GM18519 (cell line): ENCODE data around the gene FBXW11.
"Not testable (repeated sequence)": the region's sequence is repeated elsewhere in the genome, so short reads cannot be mapped to it uniquely, and the experiment has no call there.

Experiments
- ATAC-seq: cut with Tn5 transposase; IDR thresholded peaks from one replicate; pipeline ENCODE4 v1.9.1; 2021; ENCODE audit warnings: mild to moderate bottlenecking, moderate library complexity; ENCODE audit not compliant: unreplicated experiment, low FRiP score

FBXW11 gene

DNA sequence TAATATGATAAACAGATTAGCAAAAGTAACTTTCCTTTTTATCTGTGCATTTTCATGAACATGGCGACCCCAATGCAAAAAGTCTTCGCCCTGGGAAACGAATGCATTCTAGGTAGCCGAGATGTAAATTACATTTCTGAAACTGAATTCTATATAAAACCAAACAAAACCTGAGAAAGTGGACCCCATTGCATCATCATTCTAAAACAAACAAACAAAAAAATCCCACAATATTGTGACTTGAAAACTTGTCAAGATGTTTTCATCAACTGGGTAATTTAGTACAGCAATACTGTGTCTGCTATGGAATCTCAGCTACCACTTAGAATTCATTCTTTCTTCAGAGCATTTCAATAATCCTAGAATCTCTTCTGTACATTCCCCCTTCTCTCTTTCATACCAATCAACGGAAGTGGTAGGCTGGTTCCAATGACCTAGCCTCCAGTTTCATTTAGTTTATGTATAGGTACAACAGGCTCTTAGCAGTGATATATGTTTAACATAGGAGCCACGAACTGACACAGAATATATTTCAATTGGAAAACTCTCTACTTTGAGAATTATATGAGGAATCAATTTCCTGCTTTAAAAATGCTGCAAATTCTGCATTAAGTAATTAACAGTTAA is 85.6 kb downstream of the FBXW11 start:
- no peak for ATAC-seq

GRCh38 chr5:171915700-171916099 is 90.7 kb downstream of the FBXW11 start:
- not testable (repeated sequence) for ATAC-seq

- no peak for ATAC-seq
These were observed 91.6 kb downstream of the FBXW11 start for GRCh38 chr5:171914726-171915338.

DNA sequence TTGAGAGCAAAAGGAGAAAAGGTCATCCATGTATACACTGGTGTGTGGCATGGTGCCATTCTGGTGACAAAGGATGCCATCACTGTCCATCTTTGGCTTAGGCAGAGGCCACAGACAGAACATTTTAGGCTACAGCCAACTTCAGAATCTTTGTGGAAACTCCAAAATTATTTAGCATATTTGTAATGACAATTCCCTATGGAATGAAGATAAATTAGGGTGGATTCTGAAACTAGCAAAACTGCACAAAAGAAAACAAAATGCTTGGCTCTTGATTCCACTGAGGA is 92.5 kb downstream of the FBXW11 start:
- no peak for ATAC-seq

DNA sequence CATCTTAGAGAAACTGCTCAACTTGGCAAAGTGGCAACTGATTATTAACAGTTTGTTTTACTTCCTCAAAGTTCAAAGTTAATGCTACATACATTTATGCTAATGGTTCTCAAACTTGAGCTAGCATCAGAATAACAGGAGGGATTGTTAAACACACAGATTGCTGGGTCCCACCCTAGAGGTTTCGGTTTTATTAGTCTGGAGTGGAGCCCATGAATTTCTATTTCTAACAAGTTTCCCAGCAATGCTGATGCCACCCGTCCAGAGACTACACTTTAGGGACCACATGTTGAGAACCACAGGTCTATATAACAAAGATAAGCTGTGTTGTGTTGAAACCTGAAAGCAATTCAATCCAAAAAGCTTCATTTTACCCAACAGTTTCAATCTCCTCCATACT is 95.3 kb downstream of the FBXW11 start:
- no peak for ATAC-seq

DNA sequence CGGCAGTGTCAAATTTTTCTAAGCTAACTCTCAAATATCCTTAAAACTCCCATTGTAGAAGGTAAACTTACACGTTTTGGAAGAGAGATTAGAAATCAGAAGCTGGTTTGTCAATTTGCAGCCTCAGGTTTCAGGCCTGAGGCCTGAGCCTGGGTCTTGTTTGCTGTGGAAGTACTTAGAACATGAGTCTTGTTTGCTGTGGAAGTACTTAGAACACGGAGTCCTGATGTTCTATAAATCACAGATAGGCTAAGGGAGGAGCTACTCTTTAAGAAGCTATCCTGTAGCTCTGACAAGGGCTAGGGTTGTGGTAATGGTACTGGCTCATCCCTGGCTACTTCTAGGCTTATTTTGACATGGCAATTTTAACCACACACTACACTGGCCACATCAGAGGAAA is 97.8 kb downstream of the FBXW11 start:
- no peak for ATAC-seq

DNA sequence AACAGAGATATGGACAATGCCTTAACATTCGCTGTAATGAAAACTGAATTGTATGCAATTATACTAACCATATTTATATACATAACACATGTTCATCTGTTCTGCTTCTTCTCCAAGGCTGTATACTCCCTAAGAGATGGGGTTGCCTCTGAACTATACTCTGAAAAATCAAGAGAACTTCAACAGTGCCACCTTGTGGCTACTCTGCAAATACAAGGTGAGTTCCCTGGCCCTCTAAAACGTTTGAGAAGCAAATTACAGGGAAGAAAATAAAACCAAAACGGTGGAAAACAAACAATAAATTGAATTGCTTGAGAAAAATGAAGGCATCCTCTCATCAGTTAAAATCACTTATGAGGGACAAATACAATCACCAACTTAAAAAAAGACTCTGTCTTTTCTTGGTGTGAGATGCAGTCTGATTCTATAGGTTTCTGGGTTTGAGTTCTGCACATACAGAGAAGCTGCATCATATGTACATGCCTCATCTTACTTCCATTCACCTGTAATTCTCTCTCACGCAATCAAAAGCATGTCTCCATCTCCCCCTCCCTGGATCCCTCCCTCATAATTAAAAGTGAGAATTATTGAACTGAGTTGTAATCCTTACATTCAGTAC is 98.6 kb downstream of the FBXW11 start:
- ATAC-seq: no peak

DNA sequence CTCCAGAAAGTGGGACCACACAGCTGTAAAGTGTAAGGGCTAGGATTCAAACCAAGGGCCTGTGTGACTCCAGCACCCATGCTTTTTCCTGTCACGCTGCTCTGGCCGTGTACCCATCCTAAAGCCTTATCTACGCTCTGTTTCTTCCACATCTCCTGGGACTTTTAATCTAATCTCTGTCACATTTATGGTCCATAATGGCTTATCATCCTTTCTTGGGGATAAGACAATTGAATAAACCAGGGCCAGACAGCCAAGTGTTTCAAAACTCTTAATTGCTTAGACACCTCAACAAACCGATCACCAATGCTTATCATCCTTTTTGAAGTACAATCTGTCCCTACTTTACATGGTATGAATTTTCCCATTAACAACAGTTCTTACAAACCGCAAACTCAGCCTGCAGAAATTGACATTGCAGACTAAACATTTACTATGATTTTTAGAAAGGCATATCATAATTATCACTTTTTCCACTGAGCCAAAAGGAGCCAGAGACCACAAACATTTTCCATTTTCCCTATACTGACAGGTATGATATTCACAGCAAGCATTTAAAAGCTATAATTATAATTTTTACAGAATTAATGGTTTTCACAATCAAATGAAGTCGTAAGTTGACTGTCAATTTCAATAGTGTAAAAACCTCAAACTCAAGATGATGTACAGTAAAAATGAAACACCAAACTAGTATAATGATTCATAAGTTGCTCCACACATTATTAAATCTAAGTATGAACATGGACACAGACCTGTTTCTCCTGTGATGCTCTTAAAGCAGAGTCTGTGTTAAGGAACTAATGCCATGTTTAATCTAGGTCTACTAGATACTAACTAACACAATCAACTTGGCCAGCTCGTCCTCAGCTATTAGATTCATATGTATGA is 99.5 kb downstream of the FBXW11 start:
- no peak for ATAC-seq

DNA sequence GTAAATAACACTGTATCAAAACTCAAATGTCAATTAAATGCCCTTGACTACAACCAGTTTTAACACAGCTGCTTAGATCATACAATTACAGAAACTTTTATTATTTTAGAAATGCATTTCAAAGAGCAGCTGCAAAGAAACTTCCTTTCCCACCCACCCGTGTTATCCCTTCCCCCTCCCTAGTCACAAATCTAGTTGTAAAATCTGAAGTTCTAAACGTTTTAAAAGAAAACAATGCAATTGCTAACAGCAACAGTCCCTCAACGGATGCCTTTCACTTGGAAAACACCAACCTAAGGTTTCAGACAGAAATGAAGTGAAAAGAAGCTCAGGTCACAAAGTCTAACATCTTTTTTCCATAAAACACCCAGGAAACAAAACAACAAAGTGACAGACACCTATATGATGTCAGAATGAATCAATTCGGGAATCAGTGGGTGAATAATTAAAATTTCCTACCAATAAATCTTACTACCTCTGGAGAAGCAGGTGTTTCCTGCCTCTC is 100.3 kb downstream of the FBXW11 start:
- no peak for ATAC-seq

GRCh38 chr5:171904886-171905285 is 101.6 kb downstream of the FBXW11 start:
- ATAC-seq: no peak

- no peak for ATAC-seq
These were observed 104.7 kb downstream of the FBXW11 start for GRCh38 chr5:171901764-171902163.

GRCh38 chr5:171899792-171900191 is 106.6 kb downstream of the FBXW11 start:
- no peak for ATAC-seq

DNA sequence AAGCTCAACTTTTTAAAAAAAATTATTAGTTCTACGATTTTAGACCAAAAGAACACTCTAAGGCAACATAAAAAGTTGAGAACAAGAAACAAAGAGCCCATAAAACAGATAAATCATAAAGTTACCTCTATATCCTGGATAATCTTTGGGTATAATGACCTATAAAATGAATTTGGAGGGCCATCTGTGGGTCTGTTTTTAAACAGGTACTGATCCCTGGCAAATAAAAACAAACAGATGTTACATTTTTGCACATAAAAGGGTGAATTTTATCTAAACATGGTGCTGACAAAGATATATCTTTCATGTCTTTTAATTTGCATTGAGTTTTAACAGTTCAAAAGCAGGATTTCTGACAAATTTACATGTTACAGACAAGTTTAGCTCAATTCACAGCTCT is 107.6 kb downstream of the FBXW11 start:
- ATAC-seq: no peak

GRCh38 chr5:171898386-171898785 is 108.1 kb downstream of the FBXW11 start:
- no peak for ATAC-seq

DNA sequence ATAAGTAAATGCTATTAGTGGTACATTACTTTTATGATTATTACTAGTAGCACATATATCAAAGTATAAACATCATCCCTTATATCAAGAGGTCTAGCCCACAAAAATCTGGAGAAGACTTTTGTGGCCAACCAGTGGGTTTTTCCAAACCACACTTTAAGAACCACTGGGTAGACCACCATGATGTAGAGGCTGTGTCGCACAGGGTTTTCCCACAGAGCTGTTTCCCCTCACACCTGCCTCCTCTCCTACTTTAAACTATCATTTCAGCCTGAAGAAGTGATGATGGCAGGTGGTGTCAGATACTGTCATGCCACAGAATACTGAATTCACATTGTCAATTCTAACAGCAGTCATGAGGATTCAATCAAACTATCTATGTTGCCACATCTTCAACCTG is 109.2 kb downstream of the FBXW11 start:
- ATAC-seq: no peak

DNA sequence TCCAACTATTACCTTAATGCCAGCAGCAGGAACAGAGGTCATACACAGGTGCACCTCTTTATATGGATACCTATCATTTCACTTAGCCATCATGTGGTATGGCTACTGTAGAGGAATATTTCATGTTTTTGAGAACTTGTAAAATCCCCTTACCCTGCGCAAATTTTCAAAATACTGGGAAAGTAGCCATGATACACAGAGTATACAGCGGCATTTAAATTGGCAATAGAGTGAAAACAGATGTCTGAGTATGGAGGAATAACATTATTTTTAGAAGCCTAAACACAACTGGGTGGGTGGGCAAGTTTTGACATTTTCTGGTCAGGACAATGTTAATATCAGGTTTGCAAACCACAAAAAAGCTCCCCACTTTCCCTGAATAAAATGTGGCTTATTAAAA is 111.4 kb downstream of the FBXW11 start:
- no peak for ATAC-seq

GRCh38 chr5:171893290-171893886 is 113.0 kb downstream of the FBXW11 start:
- ATAC-seq: no peak

DNA sequence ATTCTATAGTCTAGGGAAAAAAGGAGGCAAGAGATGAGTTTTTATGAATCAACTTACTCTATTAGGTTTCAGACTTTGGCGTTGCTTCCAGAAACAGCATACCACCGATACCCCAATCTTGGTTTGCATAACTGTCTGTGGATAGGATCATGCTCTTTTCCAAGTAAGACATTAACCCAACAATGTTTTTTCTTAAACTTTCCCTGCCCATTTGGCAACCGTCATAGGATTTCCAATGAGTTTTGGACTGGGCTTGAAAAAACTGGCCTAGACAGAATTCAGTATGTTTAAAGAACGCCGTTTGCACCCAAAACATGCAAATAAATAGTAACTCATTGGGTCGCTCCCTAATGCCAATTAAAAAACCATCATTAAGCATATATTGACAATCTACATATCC is 114.8 kb downstream of the FBXW11 start:
- ATAC-seq: no peak

DNA sequence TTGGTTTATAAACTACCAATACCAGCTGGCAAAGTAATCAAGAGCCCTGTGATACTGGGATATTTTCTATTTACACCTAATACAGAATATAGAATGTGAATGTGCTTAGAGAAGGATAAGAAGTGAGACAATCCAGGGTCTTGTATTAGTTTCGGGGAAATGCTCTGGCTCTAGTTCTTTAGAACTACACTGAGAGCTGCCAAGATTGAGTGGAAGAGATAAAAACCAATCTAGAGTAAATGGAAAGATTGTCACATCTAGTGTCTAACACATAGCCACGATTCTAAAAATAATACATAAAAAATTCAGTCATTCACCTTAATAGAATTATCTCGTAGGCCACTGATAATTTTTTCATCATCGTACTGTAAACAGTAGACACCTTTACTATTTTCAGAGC is 115.3 kb downstream of the FBXW11 start:
- no peak for ATAC-seq

- no peak for ATAC-seq
These were observed 118.4 kb downstream of the FBXW11 start for GRCh38 chr5:171888051-171888481.

DNA sequence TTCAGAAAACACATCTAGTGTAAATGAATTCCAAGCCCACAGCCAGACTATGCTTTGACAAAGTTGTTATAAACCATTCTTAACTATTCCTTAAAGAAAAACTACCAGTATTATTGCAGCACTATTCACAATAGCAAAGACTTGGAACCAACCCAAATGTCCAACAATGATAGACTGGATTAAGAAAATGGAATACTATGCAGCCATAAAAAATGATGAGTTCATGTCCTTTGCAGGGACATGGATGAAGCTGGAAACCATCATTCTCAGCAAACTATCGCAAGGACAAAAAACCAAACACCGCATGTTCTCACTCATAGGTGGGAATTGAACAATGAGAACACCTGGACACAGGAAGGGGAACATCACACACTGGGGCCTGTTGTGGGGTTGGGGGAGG is 120.4 kb downstream of the FBXW11 start:
- ATAC-seq: not testable (repeated sequence)
